ENCODE results near the gene PRDX5.

Gene PRDX5

DNA sequence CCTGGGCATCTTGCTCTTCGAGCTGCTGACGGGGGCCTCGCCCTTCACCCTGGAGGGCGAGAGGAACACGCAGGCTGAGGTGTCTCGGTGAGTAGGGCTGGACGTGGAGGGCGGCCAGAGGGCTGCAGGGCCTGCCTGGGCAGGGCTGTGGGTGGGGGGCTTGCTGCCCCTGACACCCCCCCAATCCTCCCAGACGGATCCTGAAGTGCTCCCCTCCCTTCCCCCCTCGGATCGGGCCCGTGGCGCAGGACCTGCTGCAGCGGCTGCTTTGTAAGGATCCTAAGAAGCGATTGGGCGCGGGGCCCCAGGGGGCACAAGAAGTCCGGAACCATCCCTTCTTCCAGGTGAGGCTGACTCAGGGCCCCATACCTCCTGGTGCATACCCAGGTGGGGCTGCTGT, 43.7 kb downstream of the PRDX5 start:
- no peak overlapping the region for H3K27ac ChIP-seq
- H3K36me3 ChIP-seq = peaks cover 29% of the 10 kb centered on the region
- TF ChIP-seq, protein P1, sequence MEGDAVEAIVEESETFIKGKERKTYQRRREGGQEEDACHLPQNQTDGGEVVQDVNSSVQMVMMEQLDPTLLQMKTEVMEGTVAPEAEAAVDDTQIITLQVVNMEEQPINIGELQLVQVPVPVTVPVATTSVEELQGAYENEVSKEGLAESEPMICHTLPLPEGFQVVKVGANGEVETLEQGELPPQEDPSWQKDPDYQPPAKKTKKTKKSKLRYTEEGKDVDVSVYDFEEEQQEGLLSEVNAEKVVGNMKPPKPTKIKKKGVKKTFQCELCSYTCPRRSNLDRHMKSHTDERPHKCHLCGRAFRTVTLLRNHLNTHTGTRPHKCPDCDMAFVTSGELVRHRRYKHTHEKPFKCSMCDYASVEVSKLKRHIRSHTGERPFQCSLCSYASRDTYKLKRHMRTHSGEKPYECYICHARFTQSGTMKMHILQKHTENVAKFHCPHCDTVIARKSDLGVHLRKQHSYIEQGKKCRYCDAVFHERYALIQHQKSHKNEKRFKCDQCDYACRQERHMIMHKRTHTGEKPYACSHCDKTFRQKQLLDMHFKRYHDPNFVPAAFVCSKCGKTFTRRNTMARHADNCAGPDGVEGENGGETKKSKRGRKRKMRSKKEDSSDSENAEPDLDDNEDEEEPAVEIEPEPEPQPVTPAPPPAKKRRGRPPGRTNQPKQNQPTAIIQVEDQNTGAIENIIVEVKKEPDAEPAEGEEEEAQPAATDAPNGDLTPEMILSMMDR (IDR thresholded peaks at IDR 0.05; ENCODE audit: low read depth, low read length) = no peak
- H3K4me3 ChIP-seq (ENCODE audit: low read depth, low read length) = no peak overlapping the region
- no peak for DNase-seq
- no peaks in the 10 kb centered on the region for H3K27me3 ChIP-seq (ENCODE audit: insufficient read depth, low read depth, severe bottlenecking)
- no peaks in the 10 kb centered on the region for H3K9me3 ChIP-seq (ENCODE audit: severe bottlenecking)

DNA sequence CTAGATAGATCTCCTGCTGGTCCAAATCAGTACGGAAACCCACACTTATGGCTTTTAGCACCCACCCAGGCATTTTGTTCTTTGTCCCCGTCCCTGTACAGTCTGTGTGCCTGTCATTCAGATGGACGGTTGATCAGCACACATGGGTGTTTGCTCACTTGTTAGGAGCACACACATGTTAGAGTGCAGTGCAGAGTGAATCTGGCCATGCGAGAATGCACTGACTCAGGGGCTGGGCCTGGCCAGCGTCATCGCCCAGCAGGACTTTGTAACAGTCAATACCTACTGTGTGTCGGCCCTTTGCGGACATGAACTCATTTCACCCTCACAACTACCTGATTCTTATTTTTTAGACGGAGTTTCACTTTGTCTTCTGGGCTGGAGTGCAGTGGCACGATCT, 44.4 kb downstream of the PRDX5 start:
- no peaks in the 10 kb centered on the region for H3K27me3 ChIP-seq (ENCODE audit: insufficient read depth, low read depth, severe bottlenecking)
- peaks cover 29% of the 10 kb centered on the region for H3K36me3 ChIP-seq
- no peak for DNase-seq
- H3K9me3 ChIP-seq (ENCODE audit: severe bottlenecking) = no peaks in the 10 kb centered on the region
- TF ChIP-seq, protein P1 (IDR thresholded peaks at IDR 0.05; ENCODE audit: low read depth, low read length) = no peak
- H3K27ac ChIP-seq = no peak overlapping the region
- no peak overlapping the region for H3K4me3 ChIP-seq (ENCODE audit: low read depth, low read length)

DNA sequence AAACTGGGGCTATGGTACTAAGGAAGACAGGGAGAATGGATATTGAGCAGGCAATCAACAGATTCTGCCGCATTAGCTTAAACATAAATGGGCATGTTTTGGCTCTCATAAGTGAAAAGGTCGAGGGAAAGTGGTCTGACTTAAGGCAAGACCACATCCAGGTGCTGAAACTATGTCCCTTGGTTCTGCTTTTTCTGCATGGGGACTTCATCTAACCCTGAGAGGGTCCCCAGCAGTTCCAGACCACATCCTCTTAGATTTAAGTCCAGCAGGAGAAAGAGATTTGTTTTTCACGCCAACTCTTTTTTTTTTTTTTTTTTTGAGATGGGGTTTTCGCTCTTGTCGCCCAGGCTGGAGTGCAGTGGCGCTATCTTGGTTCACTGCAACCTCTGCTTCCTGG, 46.5 kb downstream of the PRDX5 start:
- peaks cover 34% of the 10 kb centered on the region for H3K36me3 ChIP-seq
- TF ChIP-seq, protein P1 (IDR thresholded peaks at IDR 0.05; ENCODE audit: low read depth, low read length) = no peak
- H3K4me3 ChIP-seq (ENCODE audit: low read depth, low read length) = no peak overlapping the region
- no peaks in the 10 kb centered on the region for H3K9me3 ChIP-seq (ENCODE audit: severe bottlenecking)
- DNase-seq = no peak
- no peaks in the 10 kb centered on the region for H3K27me3 ChIP-seq (ENCODE audit: insufficient read depth, low read depth, severe bottlenecking)
- H3K27ac ChIP-seq = no peak overlapping the region

DNA sequence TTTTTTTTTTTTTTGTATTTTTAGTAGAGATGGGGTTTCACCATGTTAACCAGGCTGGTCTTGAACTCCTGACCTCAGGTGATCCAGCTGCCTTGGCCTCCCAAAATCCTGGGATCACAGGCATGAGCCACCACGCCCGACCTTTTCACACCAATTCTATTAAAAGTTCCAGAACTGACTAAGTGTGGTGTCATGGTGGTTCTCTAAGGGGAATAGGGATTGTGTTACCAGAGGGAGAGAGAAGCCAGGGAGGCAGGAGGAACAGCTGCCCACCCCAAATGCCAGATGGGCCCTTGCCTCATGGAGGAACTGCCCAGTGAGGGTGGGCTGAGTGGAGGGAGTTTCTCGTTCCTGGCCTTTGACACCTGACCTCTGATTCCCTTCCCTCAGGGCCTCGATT, 47.0 kb downstream of the PRDX5 start:
- DNase-seq = no peak
- TF ChIP-seq, protein P1 (IDR thresholded peaks at IDR 0.05; ENCODE audit: low read depth, low read length) = no peak
- Histone ChIP-seq H3K36me3 (peaks cover 39% of the 10 kb centered on the region), H3K27ac (no peak overlapping the region), H3K9me3 (ENCODE audit: severe bottlenecking) (no peaks in the 10 kb centered on the region), H3K4me3 (ENCODE audit: low read depth, low read length) (no peak overlapping the region), H3K27me3 (ENCODE audit: insufficient read depth, low read depth, severe bottlenecking) (no peaks in the 10 kb centered on the region)

DNA sequence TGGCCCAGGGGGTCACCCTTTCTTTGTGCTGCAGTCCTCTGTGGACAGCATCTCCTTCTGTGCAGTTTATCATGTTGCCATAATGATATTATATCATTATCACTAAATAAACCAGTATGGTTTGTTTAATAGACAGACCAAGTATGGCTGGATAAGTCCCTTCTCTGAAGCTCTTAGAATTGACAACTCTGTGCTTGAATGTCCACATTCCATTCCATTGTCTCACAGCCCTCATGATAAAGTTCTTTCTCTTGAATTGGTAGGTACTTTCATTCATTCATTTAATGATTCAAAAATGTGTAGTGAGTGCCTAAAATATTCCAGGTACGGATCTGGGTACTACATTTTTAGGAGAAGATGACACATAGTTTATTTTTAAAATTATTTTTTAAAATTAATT, 48.8 kb downstream of the PRDX5 start:
- Histone ChIP-seq H3K4me3 (ENCODE audit: low read depth, low read length) (no peak overlapping the region), H3K9me3 (ENCODE audit: severe bottlenecking) (no peaks in the 10 kb centered on the region), H3K27ac (no peak overlapping the region), H3K27me3 (ENCODE audit: insufficient read depth, low read depth, severe bottlenecking) (no peaks in the 10 kb centered on the region), H3K36me3 (peaks cover 41% of the 10 kb centered on the region)
- TF ChIP-seq, protein P1 (IDR thresholded peaks at IDR 0.05; ENCODE audit: low read depth, low read length) = no peak
- DNase-seq = no peak

DNA sequence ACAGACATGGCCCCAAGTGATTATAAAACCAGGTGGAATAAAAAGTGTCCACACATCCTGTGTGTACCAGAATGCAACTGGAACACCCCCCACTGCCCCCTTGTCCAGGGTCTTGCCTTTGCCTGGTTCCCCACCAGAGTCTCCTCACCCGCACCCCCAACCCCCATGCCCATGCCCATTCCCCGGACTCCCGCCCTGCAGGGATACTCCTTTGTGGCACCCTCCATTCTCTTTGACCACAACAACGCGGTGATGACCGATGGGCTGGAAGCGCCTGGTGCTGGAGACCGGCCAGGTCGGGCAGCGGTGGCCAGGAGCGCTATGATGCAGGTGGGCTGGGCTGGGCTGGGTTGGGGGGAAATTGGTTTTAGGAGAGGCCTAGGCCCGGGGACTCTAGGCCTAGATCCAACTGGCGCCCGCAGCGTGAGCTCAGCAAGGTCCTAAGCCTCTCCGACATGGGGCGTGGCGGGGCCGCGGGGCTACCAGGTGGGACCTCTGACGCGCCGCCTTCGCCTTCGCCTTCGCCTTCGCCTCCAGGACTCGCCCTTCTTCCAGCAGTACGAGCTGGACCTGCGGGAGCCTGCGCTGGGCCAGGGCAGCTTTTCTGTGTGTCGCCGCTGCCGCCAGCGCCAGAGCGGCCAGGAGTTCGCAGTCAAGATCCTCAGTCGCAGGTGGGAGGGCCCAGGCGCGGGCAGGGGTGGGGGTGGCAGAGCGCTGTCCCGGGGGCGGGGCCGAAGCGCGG, 50.2 kb downstream of the PRDX5 start:
- no peaks in the 10 kb centered on the region for H3K27me3 ChIP-seq (ENCODE audit: insufficient read depth, low read depth, severe bottlenecking)
- no peak for DNase-seq
- peaks cover 30% of the 10 kb centered on the region for H3K36me3 ChIP-seq
- TF ChIP-seq, protein P1 (IDR thresholded peaks at IDR 0.05; ENCODE audit: low read depth, low read length) = no peak
- no peak overlapping the region for H3K4me3 ChIP-seq (ENCODE audit: low read depth, low read length)
- H3K9me3 ChIP-seq (ENCODE audit: severe bottlenecking) = no peaks in the 10 kb centered on the region
- no peak overlapping the region for H3K27ac ChIP-seq
